Thyroid gland (tissue), 4 donors: ENCODE data around the gene PRSS48.

Experiments
- POLR2A ChIP-seq, 2 donors: fragments of 450-650 bp; IDR thresholded peaks; one replicate each; pipeline ENCODE4 v1.6.1; 2017; ENCODE audit warnings: antibody characterized with exemption in 2 of 2, mild to moderate bottlenecking in 2 of 2, moderate library complexity in 1 of 2
- TF ChIP-seq, protein P1 (sequence below), 6 experiments: fragments of 200-600 bp in 3 of 6; fragments of 450-650 bp in 3 of 6; sonication (generic) in 3 of 6; IDR thresholded peaks; one replicate each; pipeline ENCODE4 v1.5.1; 2016 to 2019; ENCODE audit warnings: antibody characterized with exemption in 6 of 6, mild to moderate bottlenecking in 2 of 6, inconsistent platforms in 1 of 6, moderate library complexity in 1 of 6

DNA sequence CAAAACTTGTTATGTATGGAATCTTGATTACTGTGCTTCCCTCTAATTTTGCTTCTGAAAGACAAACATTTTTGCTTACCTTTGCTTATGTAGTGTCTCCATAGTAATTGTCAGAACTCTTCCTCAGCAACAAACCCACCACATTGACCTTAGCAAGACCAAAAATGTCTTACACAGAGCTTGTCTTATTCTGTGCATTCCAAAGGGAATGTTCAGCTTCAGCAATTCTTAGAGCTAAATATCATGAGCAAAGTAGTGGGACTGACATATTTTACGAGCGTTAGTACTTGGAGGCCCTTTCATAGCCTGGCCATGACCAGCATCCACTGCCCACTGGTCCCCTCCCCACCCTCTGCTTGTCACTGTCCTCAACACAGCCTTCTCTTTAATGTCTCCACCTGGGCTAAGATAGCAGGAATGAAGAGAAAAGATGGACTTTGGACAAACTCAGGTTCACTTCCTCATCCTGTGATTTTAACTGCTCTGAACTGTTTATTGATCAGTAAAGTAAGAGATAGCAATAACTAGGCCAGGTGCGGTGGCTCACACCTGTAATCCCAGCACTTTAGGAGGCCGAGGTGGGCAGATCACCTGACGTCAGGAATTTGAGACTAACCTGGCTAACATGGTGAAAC is 63.9 kb downstream of the PRSS48 start:
- TF ChIP-seq, protein P1, sequence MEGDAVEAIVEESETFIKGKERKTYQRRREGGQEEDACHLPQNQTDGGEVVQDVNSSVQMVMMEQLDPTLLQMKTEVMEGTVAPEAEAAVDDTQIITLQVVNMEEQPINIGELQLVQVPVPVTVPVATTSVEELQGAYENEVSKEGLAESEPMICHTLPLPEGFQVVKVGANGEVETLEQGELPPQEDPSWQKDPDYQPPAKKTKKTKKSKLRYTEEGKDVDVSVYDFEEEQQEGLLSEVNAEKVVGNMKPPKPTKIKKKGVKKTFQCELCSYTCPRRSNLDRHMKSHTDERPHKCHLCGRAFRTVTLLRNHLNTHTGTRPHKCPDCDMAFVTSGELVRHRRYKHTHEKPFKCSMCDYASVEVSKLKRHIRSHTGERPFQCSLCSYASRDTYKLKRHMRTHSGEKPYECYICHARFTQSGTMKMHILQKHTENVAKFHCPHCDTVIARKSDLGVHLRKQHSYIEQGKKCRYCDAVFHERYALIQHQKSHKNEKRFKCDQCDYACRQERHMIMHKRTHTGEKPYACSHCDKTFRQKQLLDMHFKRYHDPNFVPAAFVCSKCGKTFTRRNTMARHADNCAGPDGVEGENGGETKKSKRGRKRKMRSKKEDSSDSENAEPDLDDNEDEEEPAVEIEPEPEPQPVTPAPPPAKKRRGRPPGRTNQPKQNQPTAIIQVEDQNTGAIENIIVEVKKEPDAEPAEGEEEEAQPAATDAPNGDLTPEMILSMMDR (IDR thresholded peaks at IDR 0.05) = no peak
- TF ChIP-seq POLR2A (IDR thresholded peaks at IDR 0.05) = no peak
